H9 (cell line): ENCODE data around the gene IFI35. TPM values are rescaled to one million over a fixed set of nuclear protein-coding genes. Genes with fewer than 3 reads are reported as not detected.

Experiments
- DNase-seq: peaks from one replicate; pipeline ENCODE4 v3.0.0-alpha.2; 2017
- H2AFZ ChIP-seq: one replicate; pipeline ENCODE4 v1.6.1; 2013; ENCODE audit warnings: mild to moderate bottlenecking, low read length, control low read depth, moderate library complexity
- H2AK5ac ChIP-seq: 2 replicates; pipeline ENCODE4 v1.6.1; 2013; ENCODE audit warnings: low read length, control low read depth, mixed read lengths; ENCODE audit not compliant: insufficient read length
- H2BK120ac ChIP-seq: one replicate; pipeline ENCODE4 v1.6.1; 2013; ENCODE audit warnings: low read depth, mild to moderate bottlenecking, low read length, control low read depth, inconsistent platforms; ENCODE audit not compliant: poor library complexity, severe bottlenecking
- H2BK12ac ChIP-seq: 2 replicates; pipeline ENCODE4 v1.6.1; 2013; ENCODE audit warnings: low read length, control low read depth, mixed read lengths, low read depth; ENCODE audit not compliant: insufficient read length
- H2BK15ac ChIP-seq: 2 replicates; pipeline ENCODE4 v1.6.1; 2013; ENCODE audit warnings: low read depth, low read length, control low read depth
- H2BK20ac ChIP-seq: one replicate; pipeline ENCODE4 v1.6.1; 2013; ENCODE audit warnings: low read depth, mild to moderate bottlenecking, low read length, control low read depth, inconsistent platforms; ENCODE audit not compliant: poor library complexity, severe bottlenecking
- H2BK5ac ChIP-seq: 2 replicates; pipeline ENCODE4 v1.6.1; 2013; ENCODE audit warnings: low read length, control low read depth, mixed read lengths; ENCODE audit not compliant: insufficient read length
- H3K14ac ChIP-seq: 2 replicates; pipeline ENCODE4 v1.6.1; 2013; ENCODE audit warnings: low read length, control low read depth; ENCODE audit not compliant: insufficient read depth
- H3K18ac ChIP-seq: 2 replicates; pipeline ENCODE4 v1.6.1; 2013; ENCODE audit warnings: low read depth, mild to moderate bottlenecking, mixed read lengths, low read length, control low read depth; ENCODE audit not compliant: insufficient read length
- H3K23ac ChIP-seq: 2 replicates; pipeline ENCODE4 v1.6.1; 2013; ENCODE audit warnings: low read length, control low read depth, mixed read lengths, low read depth; ENCODE audit not compliant: insufficient read length
- H3K23me2 ChIP-seq: 2 replicates; pipeline ENCODE4 v1.6.1; 2013; ENCODE audit warnings: low read depth, mild to moderate bottlenecking, mixed read lengths, low read length, control low read depth; ENCODE audit not compliant: insufficient read length, poor library complexity, severe bottlenecking
- H3K27ac ChIP-seq: 2 replicates; pipeline ENCODE4 v1.5.1; 2013; ENCODE audit warnings: low read length, control low read depth, mixed read lengths, low read depth; ENCODE audit not compliant: insufficient read length
- H3K27me3 ChIP-seq: 2 replicates; pipeline ENCODE4 v1.6.1; 2013; ENCODE audit warnings: low read length, control low read depth, inconsistent platforms; ENCODE audit not compliant: insufficient read depth
- H3K4ac ChIP-seq: 2 replicates; pipeline ENCODE4 v1.6.1; 2013; ENCODE audit warnings: low read depth, mild to moderate bottlenecking, control low read depth, inconsistent platforms, low read length, moderate library complexity
- H3K4me1 ChIP-seq: 2 replicates; pipeline ENCODE4 v1.6.1; 2013; ENCODE audit warnings: low read length, control low read depth, inconsistent platforms; ENCODE audit not compliant: insufficient read depth
- H3K4me2 ChIP-seq: 2 replicates; pipeline ENCODE4 v1.6.1; 2013; ENCODE audit warnings: low read length, control low read depth, mixed read lengths; ENCODE audit not compliant: insufficient read length, insufficient read depth
- H3K56ac ChIP-seq: 2 replicates; pipeline ENCODE4 v1.6.1; 2013; ENCODE audit warnings: low read depth, mild to moderate bottlenecking, mixed read lengths, low read length, control low read depth; ENCODE audit not compliant: insufficient read length
- H3K79me1 ChIP-seq: 2 replicates; pipeline ENCODE4 v1.6.1; 2013; ENCODE audit warnings: low read depth, mild to moderate bottlenecking, moderate library complexity, low read length, control low read depth, inconsistent platforms; ENCODE audit not compliant: insufficient read depth, poor library complexity, severe bottlenecking
- H3K79me2 ChIP-seq: 2 replicates; pipeline ENCODE4 v1.6.1; 2013; ENCODE audit warnings: low read length, control low read depth, inconsistent platforms; ENCODE audit not compliant: insufficient read depth
- H3K9ac ChIP-seq: 2 replicates; pipeline ENCODE4 v1.6.1; 2013; ENCODE audit warnings: low read length, control low read depth, mixed read lengths; ENCODE audit not compliant: insufficient read length; ENCODE audit errors: extremely low read depth
- H3K9me3 ChIP-seq: one replicate; pipeline ENCODE4 v1.6.1; 2013; ENCODE audit warnings: low read depth, low read length, inconsistent platforms; ENCODE audit not compliant: control insufficient read depth
- H3T11ph ChIP-seq: one replicate; pipeline ENCODE4 v1.6.1; 2013; ENCODE audit warnings: mild to moderate bottlenecking, low read length, control low read depth, inconsistent platforms
- H4K20me1 ChIP-seq: one replicate; pipeline ENCODE4 v1.6.1; 2013; ENCODE audit not compliant: control insufficient read depth, insufficient read length, insufficient read depth
- H4K5ac ChIP-seq: 2 replicates; pipeline ENCODE4 v1.6.1; 2013; ENCODE audit warnings: low read depth, mild to moderate bottlenecking, mixed read lengths, low read length, control low read depth; ENCODE audit not compliant: insufficient read length
- H4K8ac ChIP-seq: replicated peaks from 2 replicates; pipeline ENCODE4 v1.6.1; 2013; ENCODE audit warnings: low read length, control low read depth, mixed read lengths, low read depth; ENCODE audit not compliant: insufficient read length
- H4K91ac ChIP-seq: 2 replicates; pipeline ENCODE4 v1.6.1; 2013; ENCODE audit warnings: low read depth, mild to moderate bottlenecking, moderate library complexity, mixed read lengths, low read length, control low read depth; ENCODE audit not compliant: insufficient read length
- H3K27ac Mint-ChIP-seq, 3 experiments: 2 replicates in 2 of 3; 3 replicates in 1 of 3; pipeline ENCODE4 v1.8.0; 2020 to 2021; ENCODE audit warnings: mixed read lengths in 3 of 3, mild to moderate bottlenecking in 1 of 3, moderate library complexity in 1 of 3
- H3K27me3 Mint-ChIP-seq: 2 replicates; pipeline ENCODE4 v1.8.0; 2021; ENCODE audit warnings: low read depth, mild to moderate bottlenecking, moderate library complexity, mixed read lengths
- H3K36me3 Mint-ChIP-seq, 3 experiments: 2 replicates in 2 of 3; 3 replicates in 1 of 3; pipeline ENCODE4 v1.8.0; 2020 to 2021; ENCODE audit warnings: low read depth in 3 of 3, mixed read lengths in 3 of 3; ENCODE audit not compliant: insufficient read depth in 1 of 3
- H3K4me1 Mint-ChIP-seq, 2 experiments: 2 replicates each; pipeline ENCODE4 v1.8.0; 2020; ENCODE audit warnings: mixed read lengths in 2 of 2
- H3K4me3 Mint-ChIP-seq, 2 experiments: 2 replicates in 1 of 2; 3 replicates in 1 of 2; pipeline ENCODE4 v1.8.0; 2020 to 2021; ENCODE audit warnings: mild to moderate bottlenecking in 2 of 2, mixed read lengths in 2 of 2, moderate library complexity in 1 of 2
- H3K9me3 Mint-ChIP-seq, 2 experiments: 2 replicates in 1 of 2; 3 replicates in 1 of 2; pipeline ENCODE4 v1.8.0; 2020; ENCODE audit warnings: mild to moderate bottlenecking in 2 of 2, mixed read lengths in 2 of 2, moderate library complexity in 1 of 2
- WGBS: extraction: QIAGEN DNeasy Blood & Tissue Kit; methylation state at CpG from one replicate; pipeline ENCODE4 v1.1.7; 2013; ENCODE audit warnings: missing lambda C conversion rate, low lambda C conversion rate, mixed read lengths; ENCODE audit not compliant: insufficient read length; ENCODE audit errors: extremely low coverage; 5-methylcytosine and 5-hydroxymethylcytosine counted together
- total RNA-seq: library from RNA; stranded (reverse); gene quantifications from 2 replicates; pipeline ENCODE4 v1.2.1, GENCODE V29; 2021
- TF ChIP-seq, protein P1 (sequence below): fragments of 200-600 bp; sonication (generic); conservative IDR thresholded peaks from 3 replicates; pipeline ENCODE4 v1.8.0; 2021; ENCODE audit warnings: antibody characterized with exemption, mild to moderate bottlenecking

The IFI35 gene
- total RNA-seq, 1 experiment from 2014 or later, result 4.2 TPM

DNA sequence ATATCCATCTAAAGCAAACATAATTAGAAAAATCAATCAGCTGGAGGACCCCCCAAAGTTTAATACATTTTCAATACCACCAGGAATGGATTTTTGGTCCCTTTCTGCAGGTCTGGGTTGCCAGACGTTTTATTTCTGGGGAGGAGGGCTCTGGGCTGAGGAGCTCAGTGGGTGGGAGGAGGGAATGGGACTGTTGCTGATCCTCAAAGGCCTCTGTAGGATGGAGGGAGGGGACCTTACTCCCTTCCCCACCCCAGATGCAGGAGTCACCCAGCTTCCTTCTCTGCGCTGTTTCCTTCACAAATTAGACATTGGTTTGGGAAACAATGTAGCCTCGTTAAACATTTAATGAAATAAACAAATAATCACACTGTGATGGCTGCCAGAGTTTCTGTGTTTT lies 25.1 kb downstream of the IFI35 start:
- Histone ChIP-seq H2BK12ac (no peak overlapping the region), H3K23me2 (no peaks in the 10 kb centered on the region), H3K4ac (no peak overlapping the region), H3K27me3 (no peaks in the 10 kb centered on the region), H2BK5ac (no peak overlapping the region), H3T11ph (no peak overlapping the region), H2BK20ac (no peak overlapping the region), H3K56ac (no peak overlapping the region), H2AK5ac (no peak overlapping the region), H2BK120ac (no peak overlapping the region), H3K4me2 (no peak overlapping the region), H3K14ac (no peak overlapping the region), H4K5ac (no peak overlapping the region), H3K9me3 (no peaks in the 10 kb centered on the region), H3K23ac (no peak overlapping the region), H4K20me1 (no peaks in the 10 kb centered on the region), H3K18ac (no peak overlapping the region), H3K9ac (no peak overlapping the region), H3K79me2 (no peaks in the 10 kb centered on the region), H3K27ac (no peak overlapping the region), H3K79me1 (no peaks in the 10 kb centered on the region), H2BK15ac (no peak overlapping the region), H4K91ac (no peak overlapping the region), H2AFZ (no peak overlapping the region), H3K4me1 (peaks cover 17% of the 10 kb centered on the region), H4K8ac (no peak overlapping the region)
- peaks cover 10 to 30% (median 25%) of the 10 kb centered on the region in 3 experiments; a peak in 6 of 7 replicates for H3K36me3 Mint-ChIP-seq
- WGBS, result no CpG with 5 or more reads among the region's 3 CpGs
- H3K4me3 Mint-ChIP-seq, result no peak overlapping the region
- H3K27ac Mint-ChIP-seq, result 0 out of 7 replicates have a peak overlapping the region, but pooled peaks have one; percentile 30 to 61 (median 53)
- peaks cover 77 to 83% of the 10 kb centered on the region in 2 experiments for H3K4me1 Mint-ChIP-seq
- no peaks in the 10 kb centered on the region for H3K9me3 Mint-ChIP-seq
- DNase-seq, result no peak
- TF ChIP-seq, protein P1, sequence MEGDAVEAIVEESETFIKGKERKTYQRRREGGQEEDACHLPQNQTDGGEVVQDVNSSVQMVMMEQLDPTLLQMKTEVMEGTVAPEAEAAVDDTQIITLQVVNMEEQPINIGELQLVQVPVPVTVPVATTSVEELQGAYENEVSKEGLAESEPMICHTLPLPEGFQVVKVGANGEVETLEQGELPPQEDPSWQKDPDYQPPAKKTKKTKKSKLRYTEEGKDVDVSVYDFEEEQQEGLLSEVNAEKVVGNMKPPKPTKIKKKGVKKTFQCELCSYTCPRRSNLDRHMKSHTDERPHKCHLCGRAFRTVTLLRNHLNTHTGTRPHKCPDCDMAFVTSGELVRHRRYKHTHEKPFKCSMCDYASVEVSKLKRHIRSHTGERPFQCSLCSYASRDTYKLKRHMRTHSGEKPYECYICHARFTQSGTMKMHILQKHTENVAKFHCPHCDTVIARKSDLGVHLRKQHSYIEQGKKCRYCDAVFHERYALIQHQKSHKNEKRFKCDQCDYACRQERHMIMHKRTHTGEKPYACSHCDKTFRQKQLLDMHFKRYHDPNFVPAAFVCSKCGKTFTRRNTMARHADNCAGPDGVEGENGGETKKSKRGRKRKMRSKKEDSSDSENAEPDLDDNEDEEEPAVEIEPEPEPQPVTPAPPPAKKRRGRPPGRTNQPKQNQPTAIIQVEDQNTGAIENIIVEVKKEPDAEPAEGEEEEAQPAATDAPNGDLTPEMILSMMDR, result no peak
- H3K27me3 Mint-ChIP-seq, result no peaks in the 10 kb centered on the region
